SU-DHL-6 (cell line): ENCODE data around the gene CEP57L1.

Experiments
- H2AFZ ChIP-seq: fragments of 200-600 bp; sonication (generic); 2 replicates; pipeline ENCODE4 v1.6.1; 2014; ENCODE audit warnings: low read depth, mild to moderate bottlenecking, moderate library complexity, mixed read lengths, antibody characterized with exemption, low read length; ENCODE audit not compliant: severe bottlenecking
- H3F3A ChIP-seq: fragments of 200-600 bp; shearing (Covaris generic); 2 replicates; pipeline ENCODE4 v1.6.0; 2016; ENCODE audit warnings: antibody characterized with exemption, mild to moderate bottlenecking; ENCODE audit not compliant: insufficient read depth
- H3K27ac ChIP-seq: fragments of 200-600 bp; sonication (generic); 2 replicates; pipeline ENCODE4 v1.5.1; 2016; ENCODE audit warnings: low read depth, mild to moderate bottlenecking, low read length, moderate library complexity, mixed read lengths
- H3K27me3 ChIP-seq: fragments of 200-600 bp; sonication (generic), shearing (Covaris generic); 2 replicates; pipeline ENCODE4 v1.6.0; 2014; ENCODE audit warnings: mild to moderate bottlenecking, low read length
- H3K36me3 ChIP-seq: fragments of 200-600 bp; sonication (generic); 2 replicates; pipeline ENCODE4 v1.6.1; 2014; ENCODE audit warnings: mild to moderate bottlenecking, low read length, mixed read lengths
- H3K4me2 ChIP-seq: fragments of 300-600, 200-600 bp; shearing (Covaris generic), sonication (generic); 2 replicates; pipeline ENCODE4 v1.6.0; 2014; ENCODE audit warnings: low read length, low read depth, mild to moderate bottlenecking; ENCODE audit not compliant: poor library complexity, severe bottlenecking
- H3K4me3 ChIP-seq: fragments of 200-600 bp; sonication (generic); 2 replicates; pipeline ENCODE4 v1.5.1; 2014; ENCODE audit warnings: antibody characterized with exemption, low read length, mild to moderate bottlenecking, mixed read lengths; ENCODE audit not compliant: insufficient read depth, poor library complexity, severe bottlenecking
- H3K79me2 ChIP-seq: fragments of 200-600 bp; sonication (generic); 2 replicates; pipeline ENCODE4 v1.6.1; 2014; ENCODE audit warnings: mild to moderate bottlenecking, low read length, moderate library complexity; ENCODE audit not compliant: insufficient read depth
- H3K9ac ChIP-seq: fragments of 200-600 bp; sonication (generic); 2 replicates; pipeline ENCODE4 v1.7.0; 2014; ENCODE audit warnings: mild to moderate bottlenecking, low read length
- H3K9me2 ChIP-seq: fragments of 200-600 bp; sonication (generic); replicated peaks from 2 replicates; pipeline ENCODE4 v1.6.1; 2014; ENCODE audit warnings: low read length; ENCODE audit not compliant: insufficient read depth
- H3K9me3 ChIP-seq: fragments of 200-600 bp; sonication (generic); 2 replicates; pipeline ENCODE4 v1.6.1; 2014; ENCODE audit warnings: low read length, mixed read lengths; ENCODE audit not compliant: insufficient read depth
- H4K20me1 ChIP-seq: fragments of 200-600 bp; sonication (generic); 2 replicates; pipeline ENCODE4 v1.6.1; 2014; ENCODE audit warnings: low read depth, mild to moderate bottlenecking, antibody characterized with exemption, low read length, moderate library complexity, mixed read lengths
- EZH2phosphoT487 ChIP-seq: fragments of 200-600 bp; sonication (generic), shearing (Covaris generic); conservative IDR thresholded peaks from 2 replicates; pipeline ENCODE4 v1.6.1; 2018; ENCODE audit warnings: mild to moderate bottlenecking, antibody characterized with exemption, low read length, moderate library complexity, mixed read lengths
- TF ChIP-seq, protein P1 (sequence below): fragments of 200-600 bp; sonication (generic); IDR thresholded peaks from one replicate; pipeline ENCODE4 v1.5.1; 2017; ENCODE audit warnings: antibody characterized with exemption, mild to moderate bottlenecking, low read length, moderate library complexity; ENCODE audit not compliant: insufficient read depth, poor library complexity, severe bottlenecking

The CEP57L1 gene

GRCh38 chr6:109182578-109182977 is 87.3 kb downstream of the CEP57L1 start:
- no peaks in the 10 kb centered on the region for H3K79me2 ChIP-seq
- no peak overlapping the region for H3K9ac ChIP-seq
- H3K36me3 ChIP-seq: no peaks in the 10 kb centered on the region
- no peak overlapping the region for H3K4me3 ChIP-seq
- no peaks in the 10 kb centered on the region for H4K20me1 ChIP-seq
- H3K4me2 ChIP-seq: no peak overlapping the region
- no peaks in the 10 kb centered on the region; the same call in 1 of the 2 replicates for H3K27me3 ChIP-seq
- H3F3A ChIP-seq: no peaks in the 10 kb centered on the region
- H3K9me3 ChIP-seq: no peaks in the 10 kb centered on the region
- no peak overlapping the region for H3K27ac ChIP-seq
- TF ChIP-seq, protein P1, sequence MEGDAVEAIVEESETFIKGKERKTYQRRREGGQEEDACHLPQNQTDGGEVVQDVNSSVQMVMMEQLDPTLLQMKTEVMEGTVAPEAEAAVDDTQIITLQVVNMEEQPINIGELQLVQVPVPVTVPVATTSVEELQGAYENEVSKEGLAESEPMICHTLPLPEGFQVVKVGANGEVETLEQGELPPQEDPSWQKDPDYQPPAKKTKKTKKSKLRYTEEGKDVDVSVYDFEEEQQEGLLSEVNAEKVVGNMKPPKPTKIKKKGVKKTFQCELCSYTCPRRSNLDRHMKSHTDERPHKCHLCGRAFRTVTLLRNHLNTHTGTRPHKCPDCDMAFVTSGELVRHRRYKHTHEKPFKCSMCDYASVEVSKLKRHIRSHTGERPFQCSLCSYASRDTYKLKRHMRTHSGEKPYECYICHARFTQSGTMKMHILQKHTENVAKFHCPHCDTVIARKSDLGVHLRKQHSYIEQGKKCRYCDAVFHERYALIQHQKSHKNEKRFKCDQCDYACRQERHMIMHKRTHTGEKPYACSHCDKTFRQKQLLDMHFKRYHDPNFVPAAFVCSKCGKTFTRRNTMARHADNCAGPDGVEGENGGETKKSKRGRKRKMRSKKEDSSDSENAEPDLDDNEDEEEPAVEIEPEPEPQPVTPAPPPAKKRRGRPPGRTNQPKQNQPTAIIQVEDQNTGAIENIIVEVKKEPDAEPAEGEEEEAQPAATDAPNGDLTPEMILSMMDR: no peak
- no peak for TF ChIP-seq EZH2phosphoT487
- no peaks in the 10 kb centered on the region for H3K9me2 ChIP-seq
- H2AFZ ChIP-seq: no peak overlapping the region

DNA sequence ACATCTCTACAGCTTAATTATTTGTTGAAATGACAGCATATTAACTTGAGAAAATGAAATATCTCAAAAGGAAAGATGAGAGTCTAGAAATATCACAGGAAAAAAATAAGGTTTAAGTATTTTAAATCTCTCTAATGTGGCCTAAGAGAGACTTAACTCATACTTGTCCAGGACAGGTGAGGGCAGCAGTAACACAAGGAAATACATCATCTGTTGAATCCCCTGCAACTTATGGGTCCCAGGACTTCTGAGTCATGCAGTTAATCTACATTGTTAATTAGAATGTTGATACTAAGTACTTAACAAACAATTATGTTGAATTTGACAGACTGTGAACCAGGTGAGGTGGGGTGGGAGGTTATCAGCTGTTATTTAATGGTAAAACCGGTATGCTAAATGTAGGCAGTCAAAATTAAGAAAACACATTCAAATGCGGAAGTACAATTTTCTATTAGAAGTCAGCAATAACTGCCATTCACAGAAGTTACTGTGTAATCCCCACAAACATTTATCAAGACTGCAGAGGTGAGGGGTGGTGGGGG is 87.9 kb downstream of the CEP57L1 start:
- H4K20me1 ChIP-seq: no peaks in the 10 kb centered on the region
- H3K9ac ChIP-seq: no peak overlapping the region
- H2AFZ ChIP-seq: no peak overlapping the region
- H3F3A ChIP-seq: no peaks in the 10 kb centered on the region
- TF ChIP-seq, protein P1: no peak
- no peak for TF ChIP-seq EZH2phosphoT487
- no peaks in the 10 kb centered on the region for H3K9me3 ChIP-seq
- H3K4me2 ChIP-seq: no peak overlapping the region
- no peaks in the 10 kb centered on the region; the same call in 1 of the 2 replicates for H3K27me3 ChIP-seq
- no peaks in the 10 kb centered on the region for H3K9me2 ChIP-seq
- no peaks in the 10 kb centered on the region for H3K79me2 ChIP-seq
- H3K36me3 ChIP-seq: no peaks in the 10 kb centered on the region
- no peak overlapping the region for H3K27ac ChIP-seq
- no peak overlapping the region for H3K4me3 ChIP-seq

- Histone ChIP-seq H3F3A (no peaks in the 10 kb centered on the region), H3K79me2 (no peaks in the 10 kb centered on the region), H3K9me2 (no peaks in the 10 kb centered on the region), H3K4me3 (no peak overlapping the region), H3K9me3 (no peaks in the 10 kb centered on the region), H3K27ac (no peak overlapping the region), H3K36me3 (no peaks in the 10 kb centered on the region), H3K4me2 (no peak overlapping the region), H3K27me3 (no peaks in the 10 kb centered on the region; the same call in 1 of the 2 replicates), H2AFZ (no peak overlapping the region), H4K20me1 (no peaks in the 10 kb centered on the region), H3K9ac (no peak overlapping the region)
- no peak for TF ChIP-seq EZH2phosphoT487
- TF ChIP-seq, protein P1: no peak
Observed at GRCh38 chr6:109184638-109185037, 89.3 kb downstream of the CEP57L1 start.
